Transverse colon (tissue), 4 donors: ENCODE measurements around the gene UBE2E1. TPM values are rescaled to one million over a fixed set of nuclear protein-coding genes. Genes with fewer than 3 reads are reported as not detected.
"Not testable (repeated sequence)": the region's sequence is repeated elsewhere in the genome, so short reads cannot be mapped to it uniquely, and the experiment has no call there.

Source experiments
- DNase-seq: peaks from one replicate; pipeline ENCODE4 v3.0.0-alpha.2; 2019
- H3K27ac ChIP-seq, 4 donors: fragments of 200-600 bp; sonication (generic); 2 replicates each; pipeline ENCODE4 v1.5.1; 2016 to 2018; ENCODE audit warnings: inconsistent platforms in 4 of 4
- H3K27me3 ChIP-seq: fragments of 200-600 bp; sonication (generic); 2 replicates; pipeline ENCODE4 v1.5.1; 2017; ENCODE audit warnings: inconsistent platforms
- H3K36me3 ChIP-seq, 4 donors: fragments of 200-600 bp; sonication (generic); 2 replicates each; pipeline ENCODE4 v1.5.1; 2017 to 2019; ENCODE audit warnings: inconsistent platforms in 4 of 4
- H3K4me1 ChIP-seq, 4 donors: fragments of 200-600 bp; sonication (generic); 2 replicates each; pipeline ENCODE4 v1.5.1; 2017 to 2020; ENCODE audit warnings: inconsistent platforms in 4 of 4
- H3K4me3 ChIP-seq, 4 donors: fragments of 200-600 bp; sonication (generic); 1 replicate in 1 of 4; 2 replicates in 3 of 4; pipeline versions ENCODE4 v1.5.1 to v1.6.1; 2017 to 2019; ENCODE audit warnings: inconsistent platforms in 4 of 4
- H3K9me3 ChIP-seq, 2 donors: fragments of 200-600 bp; sonication (generic); 2 replicates each; pipeline ENCODE4 v1.5.1; 2017 to 2019; ENCODE audit warnings: inconsistent platforms in 2 of 2
- CTCF ChIP-seq, 5 experiments: fragments of 200-600 bp in 3 of 5; fragments of 450-650 bp in 2 of 5; sonication (generic) in 3 of 5; IDR thresholded peaks; 1 replicate in 2 of 5; 2 replicates in 3 of 5; pipeline ENCODE4 v1.5.1; 2016 to 2017; ENCODE audit warnings: antibody characterized with exemption in 5 of 5, inconsistent platforms in 3 of 5, mild to moderate bottlenecking in 2 of 5, moderate library complexity in 1 of 5
- EP300 ChIP-seq: sonication (generic); formaldehyde crosslinking; IDR thresholded peaks from one replicate; pipeline ENCODE4 v1.6.1; 2017; ENCODE audit warnings: antibody characterized with exemption, low read depth
- POLR2A ChIP-seq: fragments of 450-650 bp; IDR thresholded peaks from one replicate; pipeline ENCODE4 v1.6.1; 2016; ENCODE audit warnings: antibody characterized with exemption, mild to moderate bottlenecking, moderate library complexity
- POLR2AphosphoS5 ChIP-seq, 3 donors: sonication (generic); formaldehyde crosslinking; IDR thresholded peaks; one replicate each; pipeline ENCODE4 v1.6.1; 2016; ENCODE audit warnings: antibody characterized with exemption in 3 of 3
- WGBS, 2 donors: methylation state at CpG; one replicate each; pipeline ENCODE4 v1.1.5; 2018; ENCODE audit warnings: low coverage in 1 of 2; 5-methylcytosine and 5-hydroxymethylcytosine counted together
- in situ Hi-C, 4 donors: fragments of 200-750 bp; cut with MboI; loops; one replicate each; pipeline versions ENCODE4 v1.15.0 to v1.15.1; 2017; ENCODE audit warnings: low sequenced_read_pairs in 3 of 4, low pct_ligation_motif_present in 1 of 4, low pct_unique_long_range_greater_than_20kb in 1 of 4
- intact Hi-C: fragments of 100-400 bp; cut with DNase I; formaldehyde crosslinking; loops from one replicate; pipeline ENCODE4 v1.15.1; 2023; ENCODE audit warnings: low total_unique reads
- total RNA-seq, 4 donors: library from RNA; depleted of rRNA; stranded (reverse); fragments of >200 nt; gene quantifications; one replicate each; pipeline ENCODE4 v1.1.0, GENCODE V29; 2016

The UBE2E1 gene
- total RNA-seq, 4 donors from 2014 or later: 62.0 to 109 (median 76.9) TPM

GRCh38 chr3:23843869-23844268, 38.1 kb downstream of the UBE2E1 start:
- in situ Hi-C loops (no loop called here), intact Hi-C loops (no loop called here)
- Histone ChIP-seq H3K27ac (no peak overlapping the region), H3K4me1 (peaks cover 0 to 15% (median 6%) of the 10 kb centered on the region in 4 donors), H3K9me3 (no peaks in the 10 kb centered on the region), H3K4me3 (no peak overlapping the region), H3K27me3 (no peaks in the 10 kb centered on the region), H3K36me3 (no peaks in the 10 kb centered on the region)
- TF ChIP-seq CTCF (IDR thresholded peaks at IDR 0.05) (no peak), POLR2AphosphoS5 (IDR thresholded peaks at IDR 0.05) (no peak), EP300 (no peak), POLR2A (no peak)
- DNase-seq: no peak
- 98 to 99% methylated on average over 3 of the region's 3 CpGs for WGBS, 2 donors

- no peaks in the 10 kb centered on the region for H3K36me3 ChIP-seq
- peaks cover 0 to 3% of the 10 kb centered on the region in 2 donors for H3K9me3 ChIP-seq
- no peak for TF ChIP-seq POLR2AphosphoS5 (IDR thresholded peaks at IDR 0.05)
- no peak for TF ChIP-seq CTCF (IDR thresholded peaks at IDR 0.05)
- no peak for TF ChIP-seq EP300
- no peak for TF ChIP-seq POLR2A
- no peak overlapping the region for H3K4me3 ChIP-seq
- 87 to 92% methylated on average over 5 of the region's 5 CpGs for WGBS, 2 donors
- in situ Hi-C loops (no loop called here), intact Hi-C loops (no loop called here)
- H3K27ac ChIP-seq: no peak overlapping the region
- no peaks in the 10 kb centered on the region for H3K27me3 ChIP-seq
- no peak for DNase-seq
- peaks cover 0 to 10% (median 5%) of the 10 kb centered on the region in 4 donors for H3K4me1 ChIP-seq
Measured at GRCh38 chr3:23845326-23846216, 39.8 kb downstream of the UBE2E1 start.

GRCh38 chr3:23849462-23849861, 43.7 kb downstream of the UBE2E1 start:
- intact Hi-C loops, H3K9me3 ChIP-seq, H3K4me3 ChIP-seq, H3K36me3 ChIP-seq, H3K27me3 ChIP-seq, in situ Hi-C loops, H3K27ac ChIP-seq, DNase-seq, H3K4me1 ChIP-seq: not testable (repeated sequence)
- WGBS, 2 donors: 52 to 56% methylated on average over 2 of the region's 2 CpGs

- Histone ChIP-seq H3K9me3 (no peaks in the 10 kb centered on the region), H3K36me3 (no peaks in the 10 kb centered on the region), H3K27me3 (no peaks in the 10 kb centered on the region), H3K27ac (no peak overlapping the region), H3K4me3 (no peak overlapping the region), H3K4me1 (peaks cover 11 to 40% (median 19%) of the 10 kb centered on the region in 4 donors)
- TF ChIP-seq EP300 (no peak), POLR2AphosphoS5 (IDR thresholded peaks at IDR 0.05) (no peak), CTCF (IDR thresholded peaks at IDR 0.05) (no peak), POLR2A (no peak)
- intact Hi-C loops (no loop called here), in situ Hi-C loops (no loop called here)
- WGBS, 2 donors: 76 to 79% methylated on average over 3 of the region's 3 CpGs
- DNase-seq: no peak
Measured at GRCh38 chr3:23856286-23856685, 50.5 kb downstream of the UBE2E1 start.
